Measurements from ENCODE around the gene ANKS3.

GRCh38 chr16:4771646-4772045 is 37.6 kb upstream of the ANKS3 start:
- TF ChIP-seq EZH2phosphoT487 (IDR thresholded peaks at IDR 0.05; ENCODE audit: borderline replicate concordance, low read length): no peak
- no peak for TF ChIP-seq CTCF (conservative IDR thresholded peaks at IDR 0.05; ENCODE audit: low read depth, low read length)

All from PC-3 (cell line).